IMR-90 (cell line): ENCODE measurements around the gene SCARF1. TPM values are rescaled to one million over a fixed set of nuclear protein-coding genes. Genes with fewer than 3 reads are reported as not detected.

ENCODE experiments used
- ATAC-seq: fragments of 200-7000 bp; cut with Tn5 transposase; 2 replicates; pipeline ENCODE4 v1.9.1; 2020; ENCODE audit warnings: low read depth, mild to moderate bottlenecking, moderate library complexity
- BruUV-seq: library from RNA; stranded (reverse); fragments of 400-500 nt; replicated peaks from 2 replicates; lab custom pipeline; 2021; lab: Mats Ljungman, UMichigan
- CTCF ChIA-PET: fragments of 300-600 bp; formaldehyde crosslinking; extraction: SDS; loops from one replicate; lab custom pipeline; 2021; ENCODE audit warnings: antibody characterized with exemption; lab: Yijun Ruan, JAX
- POLR2A ChIA-PET: fragments of 300-600 bp; sonication (Branson Sonifier 250); formaldehyde crosslinking; loops from one replicate; lab custom pipeline; 2022; ENCODE audit warnings: antibody characterized with exemption; ENCODE audit not compliant: unreplicated experiment; lab: Charles Lee
- DNase-seq: peaks from one replicate; pipeline ENCODE4 v3.0.0; 2013
- H2AFZ ChIP-seq: replicated peaks from 2 replicates; pipeline ENCODE3; 2013; ENCODE audit warnings: low read length, mild to moderate bottlenecking; ENCODE audit not compliant: poor library complexity
- H2AK5ac ChIP-seq: 2 replicates; pipeline ENCODE4 v1.6.1; 2013; ENCODE audit warnings: low read depth, low read length, inconsistent platforms
- H2AK9ac ChIP-seq: replicated peaks from 2 replicates; pipeline ENCODE3; 2013; ENCODE audit warnings: mild to moderate bottlenecking, low read depth, low read length, moderate library complexity; ENCODE audit not compliant: poor library complexity
- H2BK120ac ChIP-seq: 2 replicates; pipeline ENCODE4 v1.6.1; 2013; ENCODE audit warnings: low read depth, low read length, inconsistent platforms
- H2BK15ac ChIP-seq: 3 replicates; pipeline ENCODE4 v1.6.1; 2013; ENCODE audit warnings: low read depth, low read length, inconsistent platforms
- H2BK20ac ChIP-seq: 2 replicates; pipeline ENCODE4 v1.6.1; 2013; ENCODE audit warnings: low read depth, mild to moderate bottlenecking, inconsistent platforms, low read length, moderate library complexity
- H2BK5ac ChIP-seq: 2 replicates; pipeline ENCODE4 v1.6.1; 2013; ENCODE audit warnings: mild to moderate bottlenecking, low read depth, low read length, inconsistent platforms; ENCODE audit not compliant: poor library complexity, severe bottlenecking
- H3K14ac ChIP-seq: replicated peaks from 2 replicates; pipeline ENCODE4 v1.6.1; 2013; ENCODE audit warnings: low read depth, low read length, inconsistent platforms
- H3K18ac ChIP-seq: 2 replicates; pipeline ENCODE4 v1.6.1; 2013; ENCODE audit warnings: low read depth, low read length, control low read depth
- H3K23ac ChIP-seq: 2 replicates; pipeline ENCODE4 v1.6.1; 2013; ENCODE audit warnings: low read depth, low read length, inconsistent platforms
- H3K27ac ChIP-seq: 2 replicates; pipeline ENCODE4 v1.5.1; 2013; ENCODE audit warnings: mild to moderate bottlenecking, control low read depth, low read length; ENCODE audit not compliant: insufficient read depth
- H3K27me3 ChIP-seq: 2 replicates; pipeline ENCODE4 v1.6.1; 2013; ENCODE audit warnings: low read length; ENCODE audit not compliant: control insufficient read depth, insufficient read depth
- H3K36me3 ChIP-seq: 2 replicates; pipeline ENCODE4 v1.6.1; 2013; ENCODE audit warnings: low read length, mixed read lengths; ENCODE audit not compliant: control insufficient read depth, insufficient read depth
- H3K4ac ChIP-seq: 2 replicates; pipeline ENCODE4 v1.6.1; 2013; ENCODE audit warnings: low read depth, low read length, inconsistent platforms
- H3K4me1 ChIP-seq: 2 replicates; pipeline ENCODE4 v1.6.1; 2013; ENCODE audit warnings: low read length, mixed read lengths; ENCODE audit not compliant: control insufficient read depth, insufficient read depth
- H3K4me2 ChIP-seq: 2 replicates; pipeline ENCODE4 v1.6.1; 2013; ENCODE audit warnings: low read depth, mild to moderate bottlenecking, control low read depth, low read length, moderate library complexity
- H3K4me3 ChIP-seq: 2 replicates; pipeline ENCODE4 v1.5.1; 2013; ENCODE audit warnings: low read depth, mild to moderate bottlenecking, control low read depth, low read length, moderate library complexity; ENCODE audit not compliant: insufficient read depth
- H3K56ac ChIP-seq: 2 replicates; pipeline ENCODE4 v1.6.1; 2013; ENCODE audit warnings: low read length, inconsistent platforms; ENCODE audit not compliant: insufficient read depth; ENCODE audit errors: extremely low read depth
- H3K79me1 ChIP-seq, 2 experiments: 2 replicates each; pipeline ENCODE4 v1.6.1; 2013; ENCODE audit warnings: low read length in 2 of 2, inconsistent platforms in 1 of 2, low read depth in 1 of 2
- H3K9ac ChIP-seq: 2 replicates; pipeline ENCODE4 v1.6.1; 2013; ENCODE audit warnings: low read depth, low read length, control low read depth
- H3K9me1 ChIP-seq: 2 replicates; pipeline ENCODE4 v1.6.1; 2013; ENCODE audit warnings: low read length, inconsistent platforms; ENCODE audit not compliant: insufficient read depth
- H3K9me3 ChIP-seq: 2 replicates; pipeline ENCODE4 v1.6.1; 2013; ENCODE audit warnings: low read length; ENCODE audit not compliant: control insufficient read depth, insufficient read depth
- H4K20me1 ChIP-seq: 2 replicates; pipeline ENCODE4 v1.6.1; 2013; ENCODE audit warnings: low read length, inconsistent platforms; ENCODE audit not compliant: insufficient read depth
- H4K5ac ChIP-seq: 2 replicates; pipeline ENCODE4 v1.6.1; 2013; ENCODE audit warnings: mild to moderate bottlenecking, low read depth, low read length, control low read depth
- H4K8ac ChIP-seq, 2 experiments: 2 replicates each; pipeline ENCODE4 v1.6.1; 2013; ENCODE audit warnings: low read depth in 2 of 2, low read length in 2 of 2, control low read depth in 1 of 2, inconsistent platforms in 1 of 2
- H4K91ac ChIP-seq: 2 replicates; pipeline ENCODE4 v1.6.1; 2013; ENCODE audit warnings: low read depth, low read length, inconsistent platforms; ENCODE audit not compliant: insufficient read depth
- CTCF ChIP-seq: conservative IDR thresholded peaks from 2 replicates; pipeline ENCODE4 v1.5.1; 2012; ENCODE audit warnings: mild to moderate bottlenecking, low read depth, low read length, improper control_type of control experiment
- SMC3 ChIP-seq: fragments of 150-350 bp; IDR thresholded peaks from 2 replicates; pipeline ENCODE4 v1.6.1; 2016; ENCODE audit warnings: low read depth, mild to moderate bottlenecking, antibody characterized with exemption, low read length, moderate library complexity
- WGBS, 2 experiments: methylation state at CpG; one replicate each; pipeline versions ENCODE4 v1.1.5 to v1.1.7; 2013; ENCODE audit warnings: missing lambda C conversion rate in 2 of 2; ENCODE audit not compliant: insufficient read length in 1 of 2; ENCODE audit errors: extremely low coverage in 2 of 2; 5-methylcytosine and 5-hydroxymethylcytosine counted together
- dilution Hi-C: fragments of 300-500 bp; cut with HindIII; formaldehyde crosslinking; loops from one replicate; pipeline ENCODE4 v1.14.3; 2018; ENCODE audit warnings: low sequenced_read_pairs; ENCODE audit not compliant: unreplicated experiment
- in situ Hi-C: fragments of 300-500 bp; cut with MboI; formaldehyde crosslinking; loops from 3 replicates; pipeline ENCODE4 v1.14.3; 2019; ENCODE audit warnings: low sequenced_read_pairs, inconsistent platforms, mixed read lengths
- intact Hi-C: fragments of 100-400 bp; cut with micrococcal nuclease; formaldehyde crosslinking; loops from 2 replicates; pipeline ENCODE4 v1.10.0; 2022
- polyA plus RNA-seq, 3 experiments: library from polyadenylated mRNA; depleted of rRNA; stranded (reverse); fragments of >200 nt; gene quantifications; 2 replicates each; pipeline ENCODE4 v1.2.3, GENCODE V29; 2012; ENCODE audit warnings: low replicate concordance in 1 of 3
- total RNA-seq: library from RNA; depleted of rRNA; stranded (reverse); fragments of >200 nt; gene quantifications from 2 replicates; pipeline ENCODE4 v1.2.3, GENCODE V29; 2012

The SCARF1 gene
- total and polyA plus RNA-seq, 2 of the 4 experiments (the other 2 are of a cell fraction) = 0.18 to 0.43 TPM

- Histone ChIP-seq H2BK5ac (peak overlapping the region; percentile 27), H3K79me1 (peaks cover 2 to 3% of the 10 kb centered on the region in 2 experiments; a peak in 3 of 4 replicates), H4K8ac (peak overlapping the region; percentile 49 to 64; a peak in 2 of 4 replicates), H2AFZ (peak overlapping the region; percentile 94), H2AK9ac (peak overlapping the region; percentile 60), H3K27me3 (no peaks in the 10 kb centered on the region), H3K23ac (peak overlapping the region; percentile 51; the same call in 1 of the 2 replicates), H2BK15ac (no peak overlapping the region), H3K9ac (peak overlapping the region; percentile 64), H3K4me3 (peak overlapping the region; percentile 41), H3K4me1 (peaks cover 30% of the 10 kb centered on the region), H2BK120ac (peak overlapping the region; percentile 45; the same call in 1 of the 2 replicates), H3K9me3 (no peaks in the 10 kb centered on the region), H3K9me1 (peaks cover 14% of the 10 kb centered on the region), H3K18ac (peak overlapping the region; percentile 7; the same call in 1 of the 2 replicates), H3K4ac (peak overlapping the region; percentile 69), H3K4me2 (peak overlapping the region; percentile 84), H3K14ac (0 out of 2 replicates have a peak overlapping the region, but pooled peaks have one; percentile 45), H4K20me1 (peaks cover 27% of the 10 kb centered on the region), H3K36me3 (peaks cover 28% of the 10 kb centered on the region), H4K5ac (peak overlapping the region; percentile 50; the same call in 1 of the 2 replicates), H2AK5ac (peak overlapping the region; percentile 25), H4K91ac (peak overlapping the region; percentile 24; the same call in 1 of the 2 replicates), H3K56ac (no peak overlapping the region), H3K27ac (peak overlapping the region; percentile 66), H2BK20ac (no peak overlapping the region)
- ChIA-PET POLR2A (interaction anchor here (0.6 to 1.1 kb wide), 3 partner anchors 36 to 383 kb away, joined by 3 to 4 read pairs (median 3); no protein-coding TSS in a partner anchor), CTCF (interaction anchor here (1.2 to 2.8 kb wide), 7 partner anchors 12 to 131 kb away, joined by 3 to 25 read pairs (median 6); no protein-coding TSS in a partner anchor)
- dilution Hi-C loops = no loop called here
- 18% methylated on average over 38 of the region's 54 CpGs; no CpG with 5 or more reads in 1 of the 2 experiments for WGBS, 2 experiments
- no TSS peak for BruUV-seq
- ATAC-seq (no peak), DNase-seq (no peak)
- in situ Hi-C loops = loop anchor here (5.0 kb wide), 1 partner anchor 71 kb away; no protein-coding TSS in a partner anchor
- intact Hi-C loops = loop anchor here (5.0 kb wide), 1 partner anchor 391 kb away; no protein-coding TSS in a partner anchor
- TF ChIP-seq SMC3 (peak; percentile 89; the same call in 1 of the 2 replicates), CTCF (no peak)
These were observed 2.8 kb upstream of the SCARF1 start for GRCh38 chr17:1648173-1648962.
